ENCODE measurements around the gene REEP6.

The REEP6 gene

DNA sequence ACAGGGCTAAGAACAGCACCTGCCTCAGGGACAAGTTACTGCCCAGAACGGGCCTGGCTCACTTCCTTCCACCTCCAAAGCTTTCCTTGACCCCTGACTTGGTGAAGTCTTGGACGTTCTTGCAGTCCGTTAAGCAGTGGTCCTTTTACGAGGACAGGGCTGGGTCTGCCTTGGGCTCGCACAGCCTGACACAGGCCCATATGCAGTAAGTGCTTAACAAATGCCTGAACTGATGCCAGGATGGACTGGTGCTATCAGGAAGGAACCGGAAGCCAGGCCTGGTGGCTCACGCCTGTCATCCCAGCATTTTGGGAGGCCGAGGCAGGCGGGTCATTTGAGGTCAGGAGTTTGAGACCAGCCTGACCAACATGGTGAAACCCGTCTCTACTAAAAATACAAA is 31.1 kb downstream of the REEP6 start:
- no peak for TF ChIP-seq GATA2 (IDR thresholded peaks at IDR 0.05; ENCODE audit: low read depth, low read length)
- TF ChIP-seq GATA3 (IDR thresholded peaks at IDR 0.05; ENCODE audit: low read depth, low read length) = no peak

DNA sequence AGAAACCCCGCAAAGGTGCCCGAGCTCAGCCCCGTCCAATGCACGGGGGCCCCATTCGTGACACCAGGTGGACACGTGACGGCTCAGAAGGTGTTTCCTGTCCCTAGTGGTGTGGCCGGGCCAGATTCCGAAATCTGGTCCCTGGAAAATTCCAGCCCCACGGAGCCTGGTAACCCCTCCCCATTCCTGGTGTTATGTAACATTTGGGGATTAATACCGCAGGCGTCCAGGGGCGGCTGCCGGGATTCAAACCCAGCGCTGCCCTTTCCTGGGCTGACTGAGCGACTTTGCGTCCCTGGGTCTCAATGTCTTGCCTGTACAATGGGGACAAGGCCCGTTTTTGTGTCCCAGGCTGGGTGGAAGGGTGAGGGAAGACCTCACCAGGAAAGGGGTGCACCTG is 31.9 kb downstream of the REEP6 start:
- TF ChIP-seq GATA3 (IDR thresholded peaks at IDR 0.05; ENCODE audit: low read depth, low read length) = no peak
- no peak for TF ChIP-seq GATA2 (IDR thresholded peaks at IDR 0.05; ENCODE audit: low read depth, low read length)

GRCh38 chr19:1523412-1524286 is 32.7 kb downstream of the REEP6 start, which contains the start of gene PLK5:
Gene PLK5, plus strand, starts transcription at chr19:1524077. Its CDS starts 2,920 bp downstream, at chr19:1526997.
- TF ChIP-seq GATA2 (IDR thresholded peaks at IDR 0.05; ENCODE audit: low read depth, low read length) = no peak
- TF ChIP-seq GATA3 (IDR thresholded peaks at IDR 0.05; ENCODE audit: low read depth, low read length) = no peak

DNA sequence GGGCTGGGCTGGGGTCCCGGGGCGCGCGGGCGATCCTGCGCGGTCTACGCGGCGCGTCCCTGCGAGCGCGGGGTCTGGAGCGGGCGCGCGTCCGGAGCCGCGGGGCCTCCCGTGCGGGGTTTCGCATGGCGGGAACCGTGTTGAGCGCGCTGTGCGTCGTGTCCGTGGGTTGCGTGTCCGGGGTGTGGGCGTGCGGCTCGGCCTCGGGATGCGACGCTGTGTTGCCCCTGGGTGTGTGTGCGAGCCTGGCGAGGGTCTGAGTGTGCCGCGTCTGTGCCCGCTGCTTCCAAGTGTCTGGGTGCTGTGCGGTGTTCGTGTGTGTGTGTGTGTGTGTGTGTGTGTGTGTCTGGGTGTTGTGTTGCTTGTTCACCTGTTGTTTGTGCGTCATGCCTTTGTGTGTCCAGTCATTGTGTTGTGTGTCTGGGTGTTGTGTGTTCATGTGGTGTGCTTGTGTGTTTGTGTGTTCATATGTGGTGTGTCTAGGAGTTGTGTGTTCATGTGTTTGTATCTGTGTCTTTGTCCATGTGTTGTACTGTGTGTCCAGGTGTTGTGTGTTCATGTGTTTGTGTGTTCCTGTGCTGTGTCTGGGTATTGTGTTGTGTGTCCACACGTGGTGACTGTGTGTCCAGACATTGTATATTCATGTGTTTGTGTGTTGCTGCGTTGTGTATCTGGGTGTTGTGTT is 33.4 kb downstream of the REEP6 start:
- no peak for TF ChIP-seq GATA2 (IDR thresholded peaks at IDR 0.05; ENCODE audit: low read depth, low read length)

DNA sequence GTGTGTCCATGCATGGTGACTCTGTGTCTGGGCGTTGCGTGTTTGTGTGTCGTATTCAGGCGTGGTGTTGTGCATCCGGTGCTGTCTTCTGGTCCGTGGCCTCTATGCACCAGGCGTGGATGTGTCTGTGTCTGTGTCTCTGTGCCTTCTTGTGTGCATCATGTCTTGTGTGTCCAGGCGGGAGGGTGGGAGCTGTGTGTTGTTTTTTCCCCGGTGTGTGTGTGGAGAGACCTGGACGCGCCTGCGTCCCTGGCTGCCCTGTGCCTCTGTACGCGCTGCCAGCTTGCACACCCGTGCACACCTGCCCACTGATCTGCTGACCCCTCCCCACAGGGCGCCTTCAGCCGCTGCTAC is 34.0 kb downstream of the REEP6 start:
- TF ChIP-seq GATA3 (IDR thresholded peaks at IDR 0.05; ENCODE audit: low read depth, low read length) (no peak), GATA2 (IDR thresholded peaks at IDR 0.05; ENCODE audit: low read depth, low read length) (no peak)

DNA sequence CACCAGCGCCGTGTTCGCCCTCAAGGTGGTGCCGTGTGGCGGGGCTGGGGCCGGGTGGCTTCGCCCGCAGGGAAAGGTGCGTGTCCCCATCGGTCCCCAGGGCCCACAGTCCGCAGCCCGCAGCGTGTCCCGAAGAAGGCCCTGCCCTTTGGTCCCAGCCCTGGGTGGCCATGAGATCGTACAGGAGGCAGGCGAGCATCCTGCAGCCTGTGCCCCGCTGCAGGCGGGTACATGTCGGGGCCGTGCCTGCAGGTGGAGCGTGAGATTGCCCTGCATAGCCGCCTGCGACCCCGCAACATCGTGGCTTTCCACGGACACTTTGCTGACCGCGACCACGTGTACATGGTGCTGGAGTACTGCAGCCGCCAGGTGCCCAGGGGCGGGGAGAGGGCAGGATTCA is 34.4 kb downstream of the REEP6 start:
- TF ChIP-seq GATA2 (IDR thresholded peaks at IDR 0.05; ENCODE audit: low read depth, low read length) = no peak
- TF ChIP-seq GATA3 (IDR thresholded peaks at IDR 0.05; ENCODE audit: low read depth, low read length) = no peak

- TF ChIP-seq GATA2 (IDR thresholded peaks at IDR 0.05; ENCODE audit: low read depth, low read length) (no peak), GATA3 (IDR thresholded peaks at IDR 0.05; ENCODE audit: low read depth, low read length) (no peak)
Measured at GRCh38 chr19:1526066-1526778, 35.2 kb downstream of the REEP6 start.

- no peak for TF ChIP-seq GATA2 (IDR thresholded peaks at IDR 0.05; ENCODE audit: low read depth, low read length)
- no peak for TF ChIP-seq GATA3 (IDR thresholded peaks at IDR 0.05; ENCODE audit: low read depth, low read length)
Measured at GRCh38 chr19:1526979-1527649, 36.1 kb downstream of the REEP6 start.

DNA sequence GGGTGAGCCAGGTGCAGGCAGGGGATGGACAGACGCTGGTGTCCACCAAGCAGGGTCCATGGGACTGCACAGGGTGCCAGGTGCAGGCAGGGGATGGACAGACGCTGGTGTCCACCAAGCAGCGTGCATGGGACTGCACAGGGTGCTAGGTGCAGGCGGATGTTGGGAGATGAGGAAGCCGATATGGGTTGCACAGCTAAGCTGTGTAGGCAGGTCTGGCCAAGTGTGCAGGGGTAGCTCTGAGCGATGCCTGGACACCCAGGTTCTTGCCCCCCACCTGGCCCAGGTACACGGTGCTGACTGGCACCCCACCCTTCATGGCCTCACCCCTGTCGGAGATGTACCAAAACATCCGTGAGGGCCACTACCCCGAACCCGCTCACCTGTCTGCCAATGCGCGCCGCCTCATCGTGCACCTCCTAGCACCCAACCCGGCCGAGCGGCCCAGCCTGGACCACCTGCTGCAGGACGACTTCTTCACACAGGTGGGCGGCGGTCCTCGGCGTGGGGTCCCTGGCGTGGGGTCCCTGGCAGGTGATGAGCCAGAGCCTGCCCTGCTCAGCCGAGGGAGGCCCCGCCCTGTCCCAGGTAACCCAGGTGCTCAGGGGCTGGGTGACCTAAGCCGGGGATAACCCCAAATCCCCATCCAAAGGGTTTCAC is 36.8 kb downstream of the REEP6 start:
- TF ChIP-seq GATA2 (IDR thresholded peaks at IDR 0.05; ENCODE audit: low read depth, low read length) (no peak), GATA3 (IDR thresholded peaks at IDR 0.05; ENCODE audit: low read depth, low read length) (no peak)

- no peak for TF ChIP-seq GATA3 (IDR thresholded peaks at IDR 0.05; ENCODE audit: low read depth, low read length)
- TF ChIP-seq GATA2 (IDR thresholded peaks at IDR 0.05; ENCODE audit: low read depth, low read length) = no peak
Measured at GRCh38 chr19:1528596-1529429, 37.8 kb downstream of the REEP6 start.

DNA sequence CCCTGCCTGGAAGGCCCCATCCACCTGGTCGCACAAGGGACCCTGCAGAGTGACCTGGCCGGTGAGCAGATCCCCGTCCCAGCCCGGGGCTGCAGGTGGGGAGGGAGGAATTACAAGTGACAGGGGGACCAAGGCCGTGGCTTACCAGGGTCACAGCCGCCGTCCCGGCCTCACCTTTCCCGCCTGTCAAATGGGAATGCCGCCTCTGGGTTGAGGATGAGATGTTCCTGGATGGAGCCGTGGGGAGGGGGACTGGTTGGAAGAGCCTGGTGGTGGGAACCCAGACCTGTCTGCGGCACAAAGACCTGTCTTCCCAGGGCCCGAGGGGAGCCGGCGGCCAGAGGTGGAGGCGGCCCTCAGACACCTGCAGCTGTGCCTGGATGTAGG is 38.4 kb downstream of the REEP6 start:
- TF ChIP-seq GATA3 (IDR thresholded peaks at IDR 0.05; ENCODE audit: low read depth, low read length) = no peak
- TF ChIP-seq GATA2 (IDR thresholded peaks at IDR 0.05; ENCODE audit: low read depth, low read length) = no peak

- TF ChIP-seq GATA2 (IDR thresholded peaks at IDR 0.05; ENCODE audit: low read depth, low read length) = no peak
- no peak for TF ChIP-seq GATA3 (IDR thresholded peaks at IDR 0.05; ENCODE audit: low read depth, low read length)
Measured at GRCh38 chr19:1531587-1531986, 40.6 kb downstream of the REEP6 start.

- TF ChIP-seq GATA3 (IDR thresholded peaks at IDR 0.05; ENCODE audit: low read depth, low read length) (no peak), GATA2 (IDR thresholded peaks at IDR 0.05; ENCODE audit: low read depth, low read length) (no peak)
Measured at GRCh38 chr19:1532003-1532402, 41.0 kb downstream of the REEP6 start.

Data from SH-SY5Y (cell line).